Stimulated activated CD4-positive, alpha-beta T cell treated with anti-CD3 and anti-CD28 coated beads, Interleukin-1b, Interleukin-23, amount 100 ng/mL, for 24 hours (primary cell): Measurements from ENCODE around the gene ZBTB16.

Experiments
- DNase-seq, 4 experiments: peaks; one replicate each; pipeline ENCODE4 v3.0.0-alpha.2; 2020; ENCODE audit warnings: low read depth in 4 of 4, low spot score in 1 of 4

Gene ZBTB16

GRCh38 chr11:114228435-114229411 is 169.2 kb downstream of the ZBTB16 start:
- no peak for DNase-seq

- DNase-seq = no peak
Measured at GRCh38 chr11:114230031-114230704, 170.7 kb downstream of the ZBTB16 start.

- DNase-seq = no peak
Measured at GRCh38 chr11:114232400-114233059, 173.0 kb downstream of the ZBTB16 start.

- no peak for DNase-seq
Measured at GRCh38 chr11:114233755-114234154, 174.2 kb downstream of the ZBTB16 start.

GRCh38 chr11:114236829-114237228 is 177.3 kb downstream of the ZBTB16 start:
- no peak for DNase-seq

- no peak for DNase-seq
Measured at GRCh38 chr11:114237321-114238280, 178.1 kb downstream of the ZBTB16 start.

- no peak for DNase-seq
Measured at GRCh38 chr11:114239753-114240161, 180.2 kb downstream of the ZBTB16 start.

GRCh38 chr11:114242032-114242431 is 182.5 kb downstream of the ZBTB16 start:
- DNase-seq = no peak

- DNase-seq = no peak
Measured at GRCh38 chr11:114243461-114244372, 184.2 kb downstream of the ZBTB16 start.

GRCh38 chr11:114244726-114245394 is 185.3 kb downstream of the ZBTB16 start:
- DNase-seq = no peak

- DNase-seq = no peak
Measured at GRCh38 chr11:114246321-114247069, 187.0 kb downstream of the ZBTB16 start.

- no peak for DNase-seq
Measured at GRCh38 chr11:114247070-114247789, 187.7 kb downstream of the ZBTB16 start.

GRCh38 chr11:114250180-114250579 is 190.7 kb downstream of the ZBTB16 start:
- DNase-seq = no peak

- DNase-seq = no peak
Measured at GRCh38 chr11:114250993-114251814, 191.7 kb downstream of the ZBTB16 start.

GRCh38 chr11:114251815-114252337 is 192.4 kb downstream of the ZBTB16 start:
- DNase-seq = no peak

- no peak for DNase-seq
Measured at GRCh38 chr11:114252767-114253166, 193.3 kb downstream of the ZBTB16 start.
